ENCODE measurements around the gene POU4F2. TPM values are rescaled to one million over a fixed set of nuclear protein-coding genes. Genes with fewer than 3 reads are reported as not detected.

Gene POU4F2
- total RNA-seq, 1 donor from 2014 or later: 0.19 TPM

DNA sequence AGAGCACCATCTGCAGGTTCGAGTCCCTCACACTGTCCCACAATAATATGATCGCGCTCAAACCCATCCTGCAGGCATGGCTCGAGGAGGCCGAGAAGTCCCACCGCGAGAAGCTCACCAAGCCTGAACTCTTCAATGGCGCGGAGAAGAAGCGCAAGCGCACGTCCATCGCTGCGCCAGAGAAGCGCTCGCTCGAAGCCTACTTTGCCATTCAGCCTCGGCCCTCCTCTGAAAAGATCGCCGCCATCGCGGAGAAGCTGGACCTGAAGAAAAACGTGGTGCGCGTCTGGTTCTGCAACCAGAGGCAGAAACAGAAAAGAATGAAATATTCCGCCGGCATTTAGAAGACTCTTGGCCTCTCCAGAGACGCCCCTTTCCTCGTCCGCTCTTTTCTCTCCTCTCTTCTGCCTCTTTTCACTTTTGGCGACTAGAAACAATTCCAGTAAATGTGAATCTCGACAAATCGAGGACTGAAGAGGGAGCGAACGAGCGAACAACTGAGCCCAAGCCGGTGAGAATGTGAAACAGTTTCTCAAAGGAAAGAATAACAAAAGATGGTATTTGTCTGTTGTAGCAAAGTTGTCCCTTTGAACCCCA lies 1.9 kb downstream of the POU4F2 start:
- no peaks in the 10 kb centered on the region for H3K36me3 Mint-ChIP-seq
- no peaks in the 10 kb centered on the region for H3K9me3 Mint-ChIP-seq
- TF ChIP-seq CTCF (conservative IDR thresholded peaks at IDR 0.05): no peak
- peak overlapping the region; percentile 57 for H3K4me3 Mint-ChIP-seq
- peaks cover 19% of the 10 kb centered on the region for H3K4me1 Mint-ChIP-seq (ENCODE audit: unreplicated experiment)
- no peak overlapping the region for H3K27ac Mint-ChIP-seq
- peaks cover 96% of the 10 kb centered on the region for H3K27me3 Mint-ChIP-seq
- no peak for DNase-seq (ENCODE audit: extremely low spot score, unreplicated experiment)

GRCh38 chr4:146641762-146642161 lies 3.1 kb downstream of the POU4F2 start:
- Mint-ChIP-seq H3K36me3 (no peaks in the 10 kb centered on the region), H3K9me3 (no peaks in the 10 kb centered on the region), H3K4me3 (no peak overlapping the region), H3K4me1 (ENCODE audit: unreplicated experiment) (peaks cover 16% of the 10 kb centered on the region), H3K27me3 (peaks cover 96% of the 10 kb centered on the region), H3K27ac (no peak overlapping the region)
- DNase-seq (ENCODE audit: extremely low spot score, unreplicated experiment): no peak
- no peak for TF ChIP-seq CTCF (conservative IDR thresholded peaks at IDR 0.05)

DNA sequence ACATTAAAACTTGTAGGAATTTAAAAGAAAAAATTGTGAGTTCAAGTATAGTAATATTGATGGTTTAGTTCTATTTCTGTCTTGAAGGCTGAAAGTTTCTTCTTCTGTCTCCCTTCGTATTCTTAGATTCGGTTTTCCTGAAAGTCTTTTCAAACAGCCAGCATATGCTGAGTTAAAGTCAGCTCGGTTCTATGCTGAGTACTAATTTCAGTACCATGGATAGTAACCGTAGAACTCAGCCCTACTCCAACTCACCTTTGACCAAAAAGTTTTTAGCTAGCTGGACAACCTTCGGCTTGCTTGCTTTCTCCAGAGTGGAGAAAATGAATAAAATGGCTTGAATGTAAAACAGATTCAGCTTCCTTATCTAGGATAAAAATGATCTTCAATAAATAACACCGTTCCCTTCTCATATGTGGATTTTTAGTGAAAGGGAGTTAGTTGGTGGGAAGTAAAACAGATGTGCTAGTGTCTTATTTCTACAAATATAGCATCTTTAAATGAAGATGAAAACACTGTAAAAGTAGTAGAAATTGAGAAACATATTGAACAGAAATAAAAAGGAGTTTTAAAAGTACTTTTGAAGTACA lies 5.2 kb downstream of the POU4F2 start:
- Mint-ChIP-seq H3K9me3 (no peaks in the 10 kb centered on the region), H3K4me3 (no peak overlapping the region), H3K36me3 (no peaks in the 10 kb centered on the region), H3K4me1 (ENCODE audit: unreplicated experiment) (peaks cover 10% of the 10 kb centered on the region), H3K27ac (no peak overlapping the region), H3K27me3 (peaks cover 96% of the 10 kb centered on the region)
- no peak for DNase-seq (ENCODE audit: extremely low spot score, unreplicated experiment)
- no peak for TF ChIP-seq CTCF (conservative IDR thresholded peaks at IDR 0.05)

DNA sequence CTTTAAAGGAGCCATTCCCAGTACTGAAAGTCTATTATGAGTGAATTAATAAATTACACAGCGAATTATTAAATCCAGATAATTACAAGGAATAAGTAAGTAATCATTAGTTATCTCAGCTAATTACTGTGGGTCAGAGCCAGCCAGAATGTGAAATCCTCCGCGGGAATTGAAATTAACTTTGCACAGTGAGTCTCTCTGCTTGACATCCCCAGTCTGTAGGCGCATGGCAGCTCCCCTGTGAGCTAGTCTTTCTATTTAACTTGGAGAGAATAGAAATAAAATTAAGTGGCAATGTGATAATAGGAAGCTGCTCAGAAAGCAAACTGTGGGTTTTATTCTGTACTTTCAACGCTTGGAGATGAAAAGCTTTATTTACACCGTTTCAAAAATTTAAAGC lies 7.2 kb downstream of the POU4F2 start:
- TF ChIP-seq CTCF (conservative IDR thresholded peaks at IDR 0.05): no peak
- no peak for DNase-seq (ENCODE audit: extremely low spot score, unreplicated experiment)
- no peaks in the 10 kb centered on the region for H3K4me1 Mint-ChIP-seq (ENCODE audit: unreplicated experiment)
- H3K4me3 Mint-ChIP-seq: no peak overlapping the region
- no peaks in the 10 kb centered on the region for H3K36me3 Mint-ChIP-seq
- no peak overlapping the region for H3K27ac Mint-ChIP-seq
- peaks cover 99% of the 10 kb centered on the region for H3K27me3 Mint-ChIP-seq
- no peaks in the 10 kb centered on the region for H3K9me3 Mint-ChIP-seq

DNA sequence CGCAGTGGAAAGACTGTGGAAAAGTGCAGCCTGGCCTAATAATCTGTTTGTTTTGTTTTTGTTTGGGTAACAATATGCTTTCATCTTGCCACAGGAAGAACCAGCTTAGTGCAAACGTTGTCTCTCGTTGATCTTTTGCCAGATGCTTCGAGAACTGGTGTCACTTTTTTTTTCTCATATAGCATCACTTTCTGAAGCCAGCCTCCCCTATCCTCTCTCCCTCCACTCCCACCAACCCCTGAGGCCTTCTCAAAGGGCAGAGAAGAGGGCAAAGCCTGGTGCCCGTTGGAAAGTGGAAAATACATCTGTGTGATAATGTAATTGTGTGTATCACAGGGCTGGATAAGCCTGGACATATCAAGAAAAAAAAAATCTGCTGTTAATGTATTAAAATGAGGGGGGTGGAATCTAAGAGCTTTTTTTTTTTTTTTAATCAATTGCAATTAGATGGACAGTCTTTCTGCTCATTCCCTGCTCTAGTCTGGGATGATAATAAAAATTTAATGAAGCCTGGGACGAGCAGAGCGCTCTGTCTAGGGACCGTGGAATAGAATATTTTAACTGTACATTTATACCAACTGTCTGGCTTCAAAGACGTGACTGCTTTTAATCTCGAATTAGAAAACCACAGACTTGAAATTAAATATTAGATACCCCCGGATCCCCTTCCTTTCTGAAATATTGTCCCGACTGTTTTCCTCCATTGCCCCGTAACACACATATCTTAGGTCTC lies 8.1 kb downstream of the POU4F2 start:
- no peak for TF ChIP-seq CTCF (conservative IDR thresholded peaks at IDR 0.05)
- Mint-ChIP-seq H3K4me3 (no peak overlapping the region), H3K4me1 (ENCODE audit: unreplicated experiment) (no peaks in the 10 kb centered on the region), H3K36me3 (no peaks in the 10 kb centered on the region), H3K9me3 (no peaks in the 10 kb centered on the region), H3K27ac (no peak overlapping the region), H3K27me3 (peaks cover 99% of the 10 kb centered on the region)
- DNase-seq (ENCODE audit: extremely low spot score, unreplicated experiment): no peak
